ENCODE measurements around the gene OTOP2.
"Not testable (repeated sequence)": the region's sequence is repeated elsewhere in the genome, so short reads cannot be mapped to it uniquely, and the experiment has no call there.

Gene OTOP2

DNA sequence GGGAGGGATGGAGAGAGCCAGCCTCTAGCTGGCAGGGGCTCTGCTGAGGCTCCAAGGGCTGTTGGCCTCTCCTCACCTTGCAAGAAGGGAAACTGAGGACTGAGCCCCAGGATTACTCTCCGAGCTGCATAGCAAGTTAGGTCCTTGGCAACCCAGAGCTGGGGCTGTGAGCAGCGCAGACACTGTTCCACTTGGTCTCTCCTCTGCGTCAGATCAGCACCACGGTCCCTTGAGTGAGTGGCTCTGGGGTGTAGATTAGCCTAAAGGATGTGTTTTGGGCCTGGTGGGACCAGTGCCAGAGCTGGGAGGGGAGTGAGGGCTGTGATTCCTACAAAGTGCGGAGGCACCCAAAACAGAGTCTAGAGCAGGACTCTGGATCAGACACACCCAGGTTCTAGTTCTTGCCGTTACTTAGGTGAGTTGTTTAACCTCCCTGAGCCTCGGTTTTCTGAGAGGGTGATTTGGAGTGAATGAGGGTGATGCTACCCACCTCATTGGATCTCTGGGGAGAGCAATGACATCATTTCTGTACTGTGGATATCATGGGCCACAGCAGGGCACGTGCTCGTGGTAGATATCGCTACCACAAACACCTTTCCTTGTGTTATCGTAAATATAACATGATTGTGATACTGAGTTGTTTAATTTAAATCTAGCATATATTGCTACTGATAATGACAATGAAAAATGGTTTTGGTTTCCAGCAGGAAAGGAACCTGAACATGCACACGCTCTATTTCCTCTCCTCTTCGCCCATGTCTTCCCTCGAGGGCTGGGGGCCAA lies 22.5 kb upstream of the OTOP2 start:
- no peak for DNase-seq (ENCODE audit: low read depth in 3 of 3, low spot score in 1 of 3)

DNA sequence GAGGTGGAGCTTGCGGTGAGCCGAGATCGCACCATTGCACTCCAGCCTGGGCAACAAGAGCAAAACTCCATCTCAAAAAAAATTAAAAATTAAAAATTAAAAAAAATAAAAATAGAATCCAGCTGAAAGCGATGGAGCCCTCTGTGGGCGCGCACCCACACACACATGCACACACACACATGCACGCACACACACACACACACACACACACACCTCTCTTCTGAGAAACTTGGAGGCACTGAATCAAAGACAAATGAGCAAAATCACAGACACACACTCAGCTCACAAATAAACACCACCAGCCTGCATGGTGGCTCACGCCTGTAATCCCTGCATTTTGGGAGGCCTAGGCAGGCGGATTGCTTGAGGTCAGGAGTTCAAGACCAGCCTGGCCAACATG lies 21.0 kb upstream of the OTOP2 start:
- no peak for DNase-seq (ENCODE audit: low read depth in 3 of 3, low spot score in 1 of 3)

DNA sequence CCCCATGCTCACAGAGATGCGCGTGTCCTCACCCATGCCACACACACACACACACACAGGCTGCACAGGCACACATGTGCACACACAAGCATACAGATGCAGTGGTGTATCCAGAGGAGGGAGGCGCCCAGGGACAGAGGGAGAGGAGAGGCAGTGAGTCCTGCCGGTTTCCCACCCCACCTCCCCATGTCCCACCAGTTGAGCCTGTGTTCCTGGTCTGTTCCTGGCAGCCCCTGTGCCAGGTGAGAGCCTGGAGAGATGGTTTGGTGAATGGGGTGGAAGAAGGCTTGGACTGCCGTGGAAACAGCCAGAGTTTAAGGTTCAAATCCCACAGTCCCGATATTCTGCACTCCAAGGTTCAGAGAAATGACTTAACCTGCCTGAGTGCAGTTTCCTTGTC lies 20.4 kb upstream of the OTOP2 start:
- DNase-seq (ENCODE audit: low read depth in 3 of 3, low spot score in 1 of 3): no peak

DNA sequence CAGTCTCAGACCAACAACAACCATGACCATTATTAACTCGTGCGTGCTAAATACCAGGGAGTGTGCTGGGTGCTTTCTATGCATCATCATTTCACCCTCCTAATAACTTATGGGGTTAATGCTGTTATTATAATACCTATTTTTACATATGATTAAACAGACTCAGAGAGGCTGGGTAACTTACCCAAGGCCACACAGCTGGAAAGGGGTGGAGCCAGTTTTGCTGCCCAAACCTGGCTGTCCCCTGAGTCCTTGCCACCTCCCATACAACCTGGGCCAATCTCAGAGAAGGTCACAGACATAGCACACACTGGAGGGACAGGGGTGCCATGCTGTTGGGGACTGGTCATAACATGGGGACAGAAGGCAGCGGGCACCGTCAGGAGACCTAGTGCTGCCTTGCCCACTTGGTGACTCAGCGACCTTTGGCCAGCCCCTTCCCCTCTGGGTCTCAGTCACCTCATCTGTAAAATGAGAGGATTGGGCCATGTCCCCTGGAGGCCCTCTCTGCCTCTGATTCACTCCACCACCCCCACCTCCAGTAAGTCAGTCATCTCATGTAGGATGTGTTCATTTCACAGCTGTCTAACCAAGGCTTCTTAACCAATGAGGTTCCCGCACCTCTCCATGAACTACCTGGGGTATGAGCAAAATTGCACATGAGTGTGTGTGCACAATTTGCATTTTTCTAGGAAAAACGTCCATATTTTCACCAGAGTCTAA lies 19.2 kb upstream of the OTOP2 start:
- DNase-seq (ENCODE audit: low read depth in 3 of 3, low spot score in 1 of 3): no peak

DNA sequence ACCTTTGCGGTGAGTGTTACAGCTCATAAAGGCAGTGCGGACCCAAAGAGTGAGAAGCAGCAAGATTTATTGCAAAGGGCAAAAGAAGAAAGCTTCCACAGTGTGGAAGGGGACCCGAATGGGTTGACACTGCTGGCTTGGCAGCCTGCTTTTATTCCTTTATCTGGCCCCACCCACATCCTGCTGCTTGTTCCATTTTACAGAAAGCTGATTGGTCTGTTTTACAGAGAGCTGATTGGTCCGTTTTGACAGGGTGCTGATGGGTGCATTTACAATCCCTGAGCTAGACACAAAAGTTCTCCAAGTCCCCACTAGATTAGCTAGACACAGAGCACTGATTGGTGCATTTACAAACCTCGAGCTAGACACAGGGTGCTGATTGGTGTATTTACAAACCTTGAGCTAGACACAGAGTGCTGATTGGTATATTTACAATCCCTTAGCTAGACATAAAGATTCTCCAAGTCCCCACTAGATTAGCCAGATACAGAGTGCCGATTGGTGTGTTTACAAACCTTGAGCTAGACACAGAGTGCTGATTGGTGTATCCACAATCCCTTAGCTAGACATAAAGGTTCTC lies 17.8 kb upstream of the OTOP2 start:
- not testable (repeated sequence) for DNase-seq (ENCODE audit: low read depth in 3 of 3, low spot score in 1 of 3)

DNA sequence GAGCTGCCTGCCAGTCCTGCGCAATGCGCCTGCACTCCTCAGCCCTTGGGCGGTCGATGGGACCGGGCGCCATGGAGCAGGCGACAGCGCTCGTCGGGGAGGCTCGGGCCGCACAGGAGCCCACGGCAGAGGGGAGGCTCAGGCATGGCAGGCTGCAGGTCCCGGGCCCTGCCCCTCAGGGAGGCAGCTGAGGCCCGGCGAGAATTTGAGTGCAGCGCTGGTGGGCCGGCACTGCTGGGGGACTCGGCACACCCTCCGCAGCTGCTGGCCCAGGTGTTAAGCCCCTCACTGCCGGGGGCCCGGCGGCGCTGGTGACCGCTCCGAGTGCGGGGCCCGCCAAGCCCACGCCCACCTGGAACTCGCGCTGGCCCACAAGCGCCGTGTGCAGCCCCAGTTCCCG lies 17.1 kb upstream of the OTOP2 start:
- DNase-seq (ENCODE audit: low read depth in 3 of 3, low spot score in 1 of 3): no peak

DNA sequence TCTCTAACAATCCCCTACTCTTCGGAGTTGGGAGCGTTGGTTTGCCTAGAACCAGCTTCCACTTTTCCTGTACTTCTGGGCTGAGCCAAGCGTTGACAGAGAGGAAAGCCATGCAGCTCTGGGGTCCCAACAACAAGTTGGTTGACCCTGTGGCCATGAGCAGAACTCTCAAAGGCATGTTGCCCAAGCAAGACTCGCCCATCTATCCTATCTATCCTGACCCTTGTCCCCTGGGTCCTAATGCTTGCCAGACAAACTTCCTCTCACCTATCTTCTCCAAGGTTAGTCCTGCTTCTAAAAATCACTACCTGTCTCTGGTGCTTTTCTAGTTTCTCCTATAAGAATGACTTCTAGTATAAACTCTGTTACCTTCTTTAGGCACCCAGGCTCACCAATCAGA lies 15.0 kb upstream of the OTOP2 start:
- DNase-seq (ENCODE audit: low read depth in 3 of 3, low spot score in 1 of 3): not testable (repeated sequence)

DNA sequence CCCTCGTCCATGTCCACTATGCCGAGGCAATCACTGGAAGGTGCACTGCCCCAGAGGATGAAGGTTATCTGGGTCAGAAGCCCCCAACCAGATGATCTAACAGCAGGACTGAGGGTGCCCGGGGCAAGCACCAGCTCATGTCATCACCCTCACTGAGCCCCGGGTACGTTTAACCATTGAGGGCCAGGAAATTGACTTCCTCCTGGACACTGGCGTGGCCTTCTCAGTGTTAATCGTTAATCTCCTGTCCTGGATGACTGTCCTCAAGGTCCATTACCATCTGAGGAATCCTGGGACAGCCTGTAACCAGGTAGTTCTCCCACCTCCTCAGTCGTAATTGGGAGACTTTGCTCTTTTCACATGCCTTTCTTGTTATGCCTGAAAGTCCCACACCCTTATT lies 12.7 kb upstream of the OTOP2 start:
- DNase-seq (ENCODE audit: low read depth in 3 of 3, low spot score in 1 of 3): not testable (repeated sequence)

DNA sequence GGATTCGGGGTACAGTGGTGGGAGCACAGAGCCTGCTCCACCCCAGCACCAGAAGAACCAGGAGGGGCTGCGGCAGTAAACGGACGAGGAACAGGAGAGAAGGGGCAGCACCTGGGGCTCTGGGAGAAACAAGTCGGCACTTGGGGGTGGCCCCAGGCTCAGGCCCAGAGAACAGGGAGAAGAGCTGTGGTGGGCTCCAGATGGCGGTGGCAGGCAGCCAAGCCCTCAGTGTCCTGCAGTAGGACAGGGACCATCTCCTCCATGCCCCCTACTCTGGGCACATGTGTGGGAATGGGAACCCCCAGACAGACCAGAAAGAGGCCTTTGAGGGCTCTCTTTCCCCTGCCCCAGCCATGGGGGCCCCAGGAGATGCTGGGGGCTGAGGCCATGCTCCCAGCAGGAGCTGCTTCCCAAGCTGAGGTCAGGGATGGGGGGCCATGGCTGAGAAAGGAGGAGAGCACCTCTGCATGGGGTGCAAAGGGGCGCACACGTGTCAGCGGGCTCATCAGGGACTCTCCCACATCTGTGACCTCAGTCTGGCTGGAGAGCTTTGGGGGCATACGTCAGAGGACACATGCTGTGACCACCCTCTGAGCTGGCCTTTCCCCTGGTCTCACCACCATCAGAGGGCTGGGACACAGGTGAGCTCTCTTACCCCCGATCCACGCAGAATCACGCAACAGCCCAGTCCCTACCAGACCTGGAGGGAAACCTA lies 7.8 kb upstream of the OTOP2 start:
- DNase-seq (ENCODE audit: low read depth in 3 of 3, low spot score in 1 of 3): no peak

DNA sequence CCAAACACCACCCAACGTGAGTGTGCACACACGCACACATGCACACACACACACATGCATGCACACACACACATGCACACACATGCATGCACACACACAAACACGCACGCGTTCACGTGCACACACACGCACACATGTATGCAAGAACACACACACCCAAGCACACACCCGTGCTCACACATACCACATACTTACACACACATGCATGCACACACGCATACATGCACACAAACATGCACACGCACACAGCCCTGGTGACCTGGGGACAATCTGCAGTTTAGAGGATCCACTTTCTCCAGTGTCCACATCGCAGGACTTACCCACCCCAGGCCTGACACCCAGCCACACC lies 7.2 kb upstream of the OTOP2 start:
- no peak for DNase-seq (ENCODE audit: low read depth in 3 of 3, low spot score in 1 of 3)

DNA sequence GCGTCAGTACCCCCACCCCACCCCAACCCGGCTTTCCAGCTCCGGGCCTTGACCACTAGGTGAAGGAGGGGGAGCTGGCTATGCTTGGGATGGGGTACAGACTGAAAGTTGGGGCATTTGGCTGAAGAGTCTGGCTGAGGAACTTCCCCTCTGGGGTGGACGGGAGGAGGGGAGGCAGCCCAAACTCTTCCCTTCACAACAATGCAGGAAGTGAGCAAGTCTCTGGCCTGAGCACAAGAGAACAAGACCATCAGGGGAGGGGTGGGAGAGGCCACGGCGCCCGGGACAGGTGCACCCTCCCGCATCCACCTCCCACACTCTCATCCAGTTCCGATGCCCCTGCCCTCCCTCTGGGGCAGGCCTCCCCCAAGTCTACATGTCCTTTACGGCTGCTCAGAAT lies 6.6 kb upstream of the OTOP2 start:
- no peak for DNase-seq (ENCODE audit: low read depth in 3 of 3, low spot score in 1 of 3)

DNA sequence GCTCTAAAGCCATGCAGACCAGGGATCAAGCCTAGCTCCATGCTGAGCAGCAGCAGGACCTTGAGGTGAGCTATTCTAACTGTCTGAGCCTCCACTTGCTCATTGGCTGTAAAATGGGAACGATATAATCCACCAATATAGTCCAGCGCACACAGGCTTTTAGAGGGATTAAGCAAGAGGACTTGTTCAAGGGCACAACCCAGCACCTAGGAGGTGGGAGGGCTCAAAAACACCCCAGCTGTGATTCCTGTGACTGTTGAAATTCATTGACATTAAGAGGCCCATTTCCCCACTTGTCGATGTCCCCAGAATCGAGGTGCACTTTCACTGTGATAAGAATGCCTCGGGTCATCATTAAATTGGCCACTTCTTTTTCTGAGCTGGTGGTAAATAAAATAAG lies 5.2 kb upstream of the OTOP2 start:
- no peak for DNase-seq (ENCODE audit: low read depth in 3 of 3, low spot score in 1 of 3)

DNA sequence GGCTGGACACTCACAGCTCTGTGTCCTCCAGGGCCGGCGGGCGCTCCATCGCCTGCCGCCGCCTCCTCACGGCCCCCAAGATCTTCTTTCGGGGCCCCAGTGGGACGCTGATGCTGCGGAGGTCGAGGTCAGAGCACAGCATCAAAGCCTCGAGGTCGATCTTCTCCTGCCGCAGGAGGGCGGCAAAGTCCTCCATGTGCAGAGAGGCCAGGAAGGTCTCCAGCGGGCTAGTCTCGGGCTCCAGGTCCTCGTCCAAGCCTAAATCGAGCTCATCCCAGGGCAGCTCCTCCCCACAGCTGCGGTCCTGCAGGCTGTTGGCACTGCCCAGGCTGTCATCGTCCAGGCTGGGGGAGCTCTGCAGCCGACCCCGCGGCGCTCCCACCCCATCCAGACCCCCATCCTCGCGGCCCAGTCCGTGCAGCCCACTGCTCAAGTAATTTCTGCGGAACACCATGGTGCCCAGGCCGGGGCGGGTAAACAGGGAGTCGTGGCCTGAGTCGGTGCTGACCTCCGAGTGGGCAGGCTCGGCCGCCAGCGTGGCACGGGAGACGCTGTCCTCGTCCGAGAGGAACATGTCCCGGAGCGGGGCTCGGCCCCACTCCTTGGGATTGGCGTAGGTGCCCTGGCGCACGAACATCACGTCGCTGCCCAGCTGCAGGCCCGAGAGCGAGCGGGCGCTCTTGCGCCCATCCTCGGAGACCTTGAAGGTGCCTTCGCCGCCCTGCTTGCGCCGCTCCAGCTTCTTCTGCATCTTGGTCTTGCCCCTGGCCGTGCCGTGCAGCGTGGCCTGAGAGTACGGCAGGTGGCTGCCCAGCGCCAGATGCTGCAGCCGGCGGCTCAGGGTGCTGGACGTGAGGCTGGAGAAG lies 4.4 kb upstream of the OTOP2 start:
- no peak for DNase-seq (ENCODE audit: low read depth in 3 of 3, low spot score in 1 of 3)

DNA sequence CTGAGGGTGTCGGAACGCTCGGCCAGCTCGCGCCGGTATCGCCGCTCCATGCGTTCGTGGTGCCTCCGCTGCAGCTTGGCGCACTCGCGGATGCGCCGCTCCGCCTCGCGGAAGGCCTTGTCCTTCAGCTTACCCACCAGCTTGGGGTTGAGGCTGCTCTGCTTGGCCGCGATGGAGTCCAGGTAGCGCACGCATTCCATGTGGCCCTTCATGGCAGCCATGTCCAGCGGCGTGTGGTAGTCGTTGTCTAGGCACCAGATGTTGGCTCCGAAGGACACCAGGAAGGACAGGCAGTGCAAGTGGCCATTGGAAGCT lies 3.8 kb upstream of the OTOP2 start:
- no peak for DNase-seq (ENCODE audit: low read depth in 3 of 3, low spot score in 1 of 3)

DNA sequence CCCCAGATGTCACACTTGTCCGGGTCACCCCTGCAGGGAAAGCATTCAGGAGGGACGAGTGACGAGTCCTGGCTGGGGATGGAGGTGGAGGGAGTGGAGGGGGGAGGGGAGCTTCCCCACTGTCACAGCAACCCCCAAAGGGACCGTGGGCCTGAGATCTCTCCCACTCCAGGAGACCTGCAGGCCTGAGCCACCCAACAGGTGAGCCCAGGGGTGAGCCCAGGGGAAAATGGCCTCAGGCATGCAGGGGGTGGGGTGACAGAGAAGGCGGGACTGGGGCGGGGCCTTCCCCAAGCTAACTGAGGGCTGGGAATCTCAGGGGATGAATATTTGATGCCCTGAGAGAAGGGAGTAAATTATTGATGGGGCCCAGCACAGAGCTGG lies 3.4 kb upstream of the OTOP2 start:
- no peak for DNase-seq (ENCODE audit: low read depth in 3 of 3, low spot score in 1 of 3)

DNA sequence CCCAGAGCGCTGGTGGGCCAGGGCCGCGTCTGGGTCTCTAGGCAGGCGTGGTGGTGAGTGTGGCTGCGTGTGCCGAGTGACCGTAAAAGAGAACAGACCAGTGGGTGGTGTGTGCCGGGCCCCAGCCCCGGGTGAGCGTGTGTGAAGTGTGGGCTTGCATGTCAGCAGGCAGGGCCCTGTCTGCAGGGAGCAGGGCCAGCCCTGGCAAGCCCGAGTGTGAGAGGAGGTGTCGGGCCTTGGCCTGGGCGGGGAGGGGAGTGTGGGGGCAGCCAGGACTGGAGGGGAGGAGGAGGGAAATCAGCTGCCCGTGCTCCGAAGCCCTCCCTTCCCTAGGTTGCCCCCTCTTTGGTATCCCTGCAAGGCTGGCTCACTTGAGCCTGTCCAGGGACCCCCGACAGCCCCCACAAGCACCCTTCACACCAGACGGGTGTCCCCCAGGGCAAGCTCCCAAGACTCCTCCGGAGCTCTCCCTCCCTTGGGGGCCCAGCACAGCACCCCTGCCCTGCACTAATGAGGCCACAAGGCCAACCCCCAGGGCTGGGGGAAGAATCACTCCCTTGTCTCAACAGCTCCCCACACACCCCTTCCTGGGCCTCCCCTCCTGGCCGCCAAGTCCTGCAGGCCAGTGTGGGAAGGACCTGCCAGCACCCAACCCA lies 2.9 kb upstream of the OTOP2 start:
- DNase-seq (ENCODE audit: low read depth in 3 of 3, low spot score in 1 of 3): no peak

DNA sequence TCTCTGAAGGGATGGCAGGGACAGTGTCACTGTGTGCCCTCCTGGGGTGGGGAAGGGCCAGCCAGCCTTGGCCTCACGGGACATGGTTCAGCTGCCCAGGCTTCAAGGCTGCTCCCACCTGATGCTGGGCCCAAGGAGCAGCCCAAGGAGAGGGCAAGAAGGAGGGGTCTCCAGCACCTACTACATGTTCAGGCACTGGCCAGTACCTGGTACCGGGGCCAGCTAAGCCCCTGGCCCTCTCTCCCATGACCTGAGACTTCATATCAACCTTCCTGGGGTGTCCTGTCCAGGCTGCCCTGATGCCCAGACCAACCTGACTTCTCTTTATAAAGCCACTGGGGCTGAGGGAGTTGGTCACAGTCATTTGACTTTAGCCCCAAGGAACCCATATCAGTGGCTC lies 2.3 kb upstream of the OTOP2 start:
- DNase-seq (ENCODE audit: low read depth in 3 of 3, low spot score in 1 of 3): no peak

DNA sequence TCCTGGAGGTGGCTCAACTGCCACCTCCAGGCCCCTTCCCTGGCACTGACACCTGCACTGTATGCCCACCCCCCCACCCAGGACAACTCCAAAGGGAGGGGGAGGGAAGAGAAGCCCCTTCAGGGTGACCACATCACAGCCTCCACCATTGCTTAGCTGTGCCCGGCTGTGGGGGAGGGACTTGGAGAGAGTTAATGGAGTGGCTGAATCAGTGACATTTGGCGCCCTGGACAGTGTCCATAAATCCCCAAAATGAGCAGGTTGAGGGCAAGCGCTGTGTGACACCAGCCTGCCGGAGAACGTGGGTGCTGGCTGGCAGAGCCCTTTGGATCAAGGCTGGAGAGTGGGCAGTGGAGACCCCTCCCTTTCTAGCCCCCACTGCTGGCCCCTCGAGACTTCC lies 1.9 kb upstream of the OTOP2 start:
- no peak for DNase-seq (ENCODE audit: low read depth in 3 of 3, low spot score in 1 of 3)

DNA sequence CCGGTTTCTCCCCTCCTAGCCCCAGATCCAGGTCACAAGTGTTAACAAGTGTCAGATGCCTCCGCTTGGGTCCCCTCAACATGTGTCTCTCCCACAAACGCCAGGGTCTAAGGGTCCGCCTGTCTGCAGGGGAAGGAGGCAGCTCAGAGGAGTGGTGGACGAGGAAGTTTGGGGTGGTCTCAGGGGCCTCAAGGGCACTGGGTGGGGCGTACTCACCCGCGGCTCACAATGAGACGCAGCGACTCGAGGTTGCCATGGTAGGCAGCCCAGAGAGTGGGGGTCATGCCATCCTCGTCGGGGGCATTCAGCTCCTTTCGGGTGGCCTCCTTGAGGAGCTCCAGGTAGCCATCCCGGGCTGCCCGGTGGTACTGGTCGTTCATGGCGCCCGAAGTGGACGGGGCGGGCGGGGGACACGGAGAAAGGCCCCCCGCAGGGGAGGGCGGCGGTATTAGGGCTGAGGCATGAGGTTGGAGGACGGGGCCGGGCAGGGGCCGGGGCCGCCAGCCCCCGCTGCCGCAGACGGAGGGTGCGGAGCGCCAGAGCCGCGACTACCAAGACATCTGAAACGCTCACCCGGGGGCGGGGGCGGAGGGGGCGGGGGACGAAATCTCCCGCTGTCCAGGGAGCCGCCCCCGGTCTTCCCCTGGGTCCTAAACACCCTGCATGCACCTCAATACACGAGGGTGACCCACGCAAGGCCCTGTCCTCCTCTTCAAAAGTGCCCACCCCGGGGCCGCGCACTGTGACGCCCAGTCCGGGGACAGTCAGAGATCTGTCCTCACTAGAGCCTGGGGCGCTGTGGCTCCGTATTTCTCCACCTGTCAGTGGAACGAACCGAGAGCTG lies 1.2 kb upstream of the OTOP2 start, which contains the start of gene USH1G:
USH1G (minus strand) TSS at position 562 of the 844 bp plus-strand sequence; CDS start at position 380, 182 bp downstream.
- no peak for DNase-seq (ENCODE audit: low read depth in 3 of 3, low spot score in 1 of 3)
